HG03175 (cell line): ENCODE results near the gene PRIM2.
A peak's percentile ranks its signal among the peaks of the same experiment; 100 is the strongest.
"Not testable (repeated sequence)": the region's sequence is repeated elsewhere in the genome, so short reads cannot be mapped to it uniquely, and the experiment has no call there.

Experiments
- ATAC-seq: cut with Tn5 transposase; IDR thresholded peaks from one replicate; pipeline ENCODE4 v1.9.1; 2021; ENCODE audit warnings: mild to moderate bottlenecking, moderate library complexity; ENCODE audit not compliant: unreplicated experiment

PRIM2 gene, protein sequence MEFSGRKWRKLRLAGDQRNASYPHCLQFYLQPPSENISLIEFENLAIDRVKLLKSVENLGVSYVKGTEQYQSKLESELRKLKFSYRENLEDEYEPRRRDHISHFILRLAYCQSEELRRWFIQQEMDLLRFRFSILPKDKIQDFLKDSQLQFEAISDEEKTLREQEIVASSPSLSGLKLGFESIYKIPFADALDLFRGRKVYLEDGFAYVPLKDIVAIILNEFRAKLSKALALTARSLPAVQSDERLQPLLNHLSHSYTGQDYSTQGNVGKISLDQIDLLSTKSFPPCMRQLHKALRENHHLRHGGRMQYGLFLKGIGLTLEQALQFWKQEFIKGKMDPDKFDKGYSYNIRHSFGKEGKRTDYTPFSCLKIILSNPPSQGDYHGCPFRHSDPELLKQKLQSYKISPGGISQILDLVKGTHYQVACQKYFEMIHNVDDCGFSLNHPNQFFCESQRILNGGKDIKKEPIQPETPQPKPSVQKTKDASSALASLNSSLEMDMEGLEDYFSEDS

DNA sequence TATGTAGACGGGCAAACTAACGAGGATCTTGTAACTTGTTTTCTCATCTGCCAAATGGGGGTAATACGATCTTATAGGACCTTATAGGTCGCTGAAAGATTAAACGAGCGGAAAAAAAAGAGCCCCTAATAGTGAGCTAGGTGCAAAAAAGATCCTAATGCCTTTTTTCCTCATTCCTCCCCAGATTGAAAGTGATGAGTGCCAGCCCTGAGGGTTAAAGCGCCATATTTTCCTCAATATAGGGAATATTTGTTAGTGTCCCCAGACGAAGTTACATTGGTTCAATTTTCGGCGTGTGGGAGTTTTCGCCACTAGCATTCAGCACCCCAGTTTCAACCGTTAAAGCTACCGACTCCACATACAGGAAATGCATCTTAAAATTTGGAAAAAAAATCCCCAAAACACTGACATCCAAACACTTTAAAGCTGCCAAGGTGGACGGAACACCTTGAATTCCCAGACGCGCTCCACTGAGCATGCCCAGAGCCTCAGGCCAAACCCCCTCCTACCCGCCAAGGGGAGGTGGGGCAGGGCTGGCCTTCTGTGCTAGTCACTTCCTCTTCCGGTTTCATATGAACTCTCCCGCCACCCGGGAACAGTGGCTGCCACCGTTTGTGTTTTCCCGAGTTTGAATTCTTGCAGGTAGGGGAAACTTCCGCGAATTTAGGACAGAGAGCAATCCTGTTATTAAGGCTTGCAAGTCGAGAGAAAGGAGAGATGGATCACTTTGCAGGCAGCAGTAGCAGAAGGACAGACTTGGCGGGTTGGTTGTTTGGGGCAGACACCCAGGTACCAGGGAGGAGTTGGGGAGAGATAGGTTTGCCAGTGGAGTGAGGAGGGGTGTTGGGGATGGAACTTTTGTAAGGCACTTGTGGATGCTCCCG lies at the start of gene PRIM2:
Gene PRIM2 (plus strand): TSS at position 571 of the 884 bp plus-strand sequence. CDS start 816 bp downstream, outside the sequence.
- ATAC-seq = peak; percentile 83

DNA sequence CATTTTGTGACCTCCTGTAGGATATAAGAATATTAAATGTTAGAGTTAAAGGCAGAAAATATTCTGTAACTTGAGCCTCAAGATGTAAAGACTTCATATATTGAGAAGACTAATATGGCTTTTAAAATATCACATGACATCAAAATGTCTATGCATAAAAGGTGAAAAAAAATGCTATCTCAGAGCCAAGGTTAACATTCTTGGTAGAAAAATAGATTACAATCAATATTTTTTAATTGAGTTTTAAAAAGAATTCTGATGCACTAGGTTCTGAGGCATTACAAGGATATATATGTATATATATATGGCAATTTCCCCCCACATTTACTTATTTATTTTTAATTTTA lies 49.2 kb upstream of the PRIM2 start:
- ATAC-seq = no peak

DNA sequence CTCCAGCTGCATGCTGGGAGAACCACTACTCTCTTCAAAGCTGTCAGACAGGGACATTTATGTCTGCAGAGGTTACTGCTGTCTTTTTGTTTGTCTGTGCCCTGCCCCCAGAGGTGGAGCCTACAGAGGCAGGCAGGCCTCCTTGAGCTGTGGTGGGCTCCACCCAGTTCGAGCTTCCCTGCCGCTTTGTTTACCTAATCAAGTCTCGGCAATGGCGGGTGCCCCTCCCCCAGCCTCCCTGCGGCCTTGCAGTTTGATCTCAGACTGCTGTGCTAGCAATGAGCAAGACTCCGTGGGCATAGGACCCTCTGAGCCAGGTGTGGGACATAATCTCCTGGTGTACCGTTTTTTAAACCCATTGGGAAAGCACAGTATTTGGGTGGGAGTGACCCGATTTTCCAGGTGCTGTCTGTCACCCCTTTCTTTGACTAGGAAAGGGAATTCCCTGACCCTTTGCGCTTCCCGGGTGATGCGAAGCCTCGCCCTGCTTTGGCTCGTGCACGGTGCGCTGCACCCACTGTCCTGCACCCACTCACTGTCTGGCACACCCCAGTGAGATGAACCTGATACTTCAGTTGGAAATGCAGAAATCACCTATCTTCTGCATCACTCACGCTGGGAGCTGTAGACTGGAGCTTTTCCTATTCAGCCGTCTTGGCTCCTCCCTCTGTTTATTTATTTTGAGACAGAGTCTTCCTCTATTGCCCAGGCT lies 43.2 kb upstream of the PRIM2 start:
- ATAC-seq = not testable (repeated sequence)

DNA sequence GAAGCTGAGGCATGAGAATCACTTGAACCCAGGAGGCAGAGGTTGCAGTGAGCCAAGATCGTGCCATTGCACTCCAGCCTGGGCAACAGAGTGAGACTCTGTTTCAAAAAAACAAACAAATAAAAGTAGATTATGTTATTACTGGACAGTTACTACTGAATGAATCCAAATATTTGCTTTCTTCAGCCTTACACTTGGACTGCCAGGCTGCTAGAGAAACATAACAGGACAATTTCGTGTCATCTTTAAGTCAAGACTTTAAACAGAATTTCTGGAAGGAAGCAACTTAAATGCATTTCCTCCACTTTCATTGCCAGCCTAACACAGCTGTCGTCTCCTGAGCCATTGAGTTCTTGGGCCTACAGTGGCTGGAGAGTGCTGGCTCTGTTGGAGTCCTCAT lies 42.0 kb upstream of the PRIM2 start:
- no peak for ATAC-seq

DNA sequence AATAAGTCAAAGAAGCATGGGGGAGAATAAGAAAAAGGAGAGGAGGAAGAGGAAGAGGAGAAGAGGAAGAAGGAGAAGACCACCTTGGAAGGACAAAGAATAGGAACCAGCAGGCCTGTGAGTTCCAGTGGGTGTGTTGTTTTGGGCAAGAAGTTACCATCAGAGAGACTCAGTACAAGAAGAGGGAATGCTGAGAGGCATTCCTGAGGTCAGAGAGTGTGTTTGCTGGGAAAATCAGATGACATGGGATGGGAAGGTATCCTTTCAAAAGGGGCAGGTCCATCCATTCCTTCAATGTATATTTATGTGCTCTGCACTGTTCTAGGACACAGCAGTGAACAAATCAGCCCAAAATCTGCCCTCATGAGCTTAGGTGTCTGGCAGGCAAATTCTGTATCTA lies 40.5 kb upstream of the PRIM2 start:
- ATAC-seq = no peak

DNA sequence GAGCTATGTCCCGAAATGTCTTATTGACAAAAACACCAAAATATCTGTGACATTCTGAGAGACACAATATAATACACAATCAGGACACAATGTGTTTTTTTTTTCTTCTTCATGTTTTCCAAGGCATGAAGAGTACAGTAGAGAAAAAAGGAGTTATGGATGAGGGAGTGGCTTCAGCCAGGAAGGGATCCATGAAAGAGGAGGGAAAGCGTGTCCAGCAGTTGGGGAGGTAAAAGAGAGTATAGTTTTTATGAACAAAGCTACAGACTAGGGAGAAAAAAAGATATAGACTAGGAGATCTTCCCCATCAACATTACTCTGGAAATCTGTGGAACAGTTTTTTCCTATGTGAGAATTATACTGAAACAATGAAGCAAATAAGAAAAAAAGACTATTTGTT lies 38.9 kb upstream of the PRIM2 start:
- ATAC-seq = no peak

DNA sequence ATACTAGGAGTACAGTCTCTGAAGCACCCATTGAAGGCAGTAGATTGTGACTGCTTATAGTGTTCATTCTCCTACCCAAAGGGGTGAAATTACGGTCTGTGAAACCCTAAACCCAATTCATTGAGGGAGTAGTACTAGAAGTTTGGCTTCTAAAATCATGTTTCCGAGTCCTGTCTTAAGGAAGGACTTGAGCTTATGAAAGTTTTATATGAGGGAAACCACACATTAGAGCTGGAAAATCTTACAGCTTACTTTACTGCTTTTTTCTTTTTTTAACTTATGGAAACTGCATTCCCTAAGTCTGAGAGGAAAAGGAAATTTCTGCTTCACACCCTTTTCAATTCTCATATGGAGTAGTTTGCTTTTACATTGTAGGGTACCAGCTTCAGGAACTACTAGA lies 38.4 kb upstream of the PRIM2 start:
- ATAC-seq = no peak

DNA sequence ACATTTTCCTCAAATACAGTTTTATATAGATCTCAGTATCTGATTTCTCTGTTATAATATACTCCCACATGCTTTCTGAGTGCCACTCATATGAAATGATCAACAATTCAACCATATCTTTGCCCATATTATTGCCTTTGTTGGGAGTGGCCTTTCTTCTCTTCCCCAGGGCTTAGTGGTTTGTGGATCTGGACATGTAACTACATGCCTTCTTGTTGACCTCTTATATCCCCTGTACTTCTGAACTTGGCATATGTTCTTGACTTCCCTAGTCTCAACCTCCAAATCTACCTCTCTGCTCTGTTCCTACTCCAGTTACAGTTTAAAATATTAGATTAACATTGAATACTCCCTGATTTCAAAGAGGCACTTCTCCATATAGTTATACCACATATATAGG lies 34.3 kb upstream of the PRIM2 start:
- ATAC-seq = no peak

DNA sequence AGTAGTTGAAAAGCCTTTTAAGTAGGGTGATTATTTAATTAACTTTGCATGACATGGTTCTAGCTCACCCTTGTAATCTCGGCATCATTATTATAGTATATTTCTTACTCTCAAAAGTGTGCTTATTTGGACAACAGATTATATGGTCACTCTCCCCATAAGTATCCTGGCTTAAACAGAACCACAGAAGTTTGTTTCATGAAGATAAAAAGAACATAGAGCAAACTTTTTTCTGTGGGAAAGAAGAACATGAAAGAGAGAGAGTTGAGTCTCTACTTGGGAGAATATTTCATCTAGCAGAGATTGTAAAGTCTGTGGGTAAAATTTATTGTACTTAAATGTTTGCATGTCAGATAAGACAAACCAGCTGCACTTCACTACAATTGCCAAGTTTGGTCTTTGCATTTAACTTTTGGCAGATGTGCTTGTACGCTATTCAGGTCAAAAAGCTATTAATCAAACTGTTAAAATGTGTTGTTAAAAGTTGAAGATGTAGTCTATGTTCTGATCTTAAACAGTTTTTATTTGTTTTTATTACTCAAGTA lies 33.4 kb upstream of the PRIM2 start:
- ATAC-seq = no peak

DNA sequence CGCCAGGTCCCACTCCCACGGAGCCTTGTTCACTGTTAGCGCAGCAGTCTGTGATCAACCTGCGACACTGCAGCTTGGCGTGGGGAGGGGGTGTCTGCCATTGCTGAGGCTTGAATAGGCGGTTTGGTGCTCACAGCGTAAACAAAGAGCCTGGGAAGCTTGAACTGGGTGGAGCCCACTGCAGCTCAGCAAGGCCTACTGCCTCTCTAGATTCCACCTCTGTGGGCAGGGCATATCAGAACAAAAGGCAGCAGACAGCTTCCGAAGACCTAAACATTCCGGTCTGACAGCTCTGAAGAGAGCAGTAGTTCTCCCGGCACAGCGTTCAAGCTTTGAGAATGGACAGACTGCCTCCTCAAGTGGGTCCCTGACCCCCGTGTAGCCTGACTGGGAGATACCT lies 29.3 kb upstream of the PRIM2 start:
- ATAC-seq = not testable (repeated sequence)

DNA sequence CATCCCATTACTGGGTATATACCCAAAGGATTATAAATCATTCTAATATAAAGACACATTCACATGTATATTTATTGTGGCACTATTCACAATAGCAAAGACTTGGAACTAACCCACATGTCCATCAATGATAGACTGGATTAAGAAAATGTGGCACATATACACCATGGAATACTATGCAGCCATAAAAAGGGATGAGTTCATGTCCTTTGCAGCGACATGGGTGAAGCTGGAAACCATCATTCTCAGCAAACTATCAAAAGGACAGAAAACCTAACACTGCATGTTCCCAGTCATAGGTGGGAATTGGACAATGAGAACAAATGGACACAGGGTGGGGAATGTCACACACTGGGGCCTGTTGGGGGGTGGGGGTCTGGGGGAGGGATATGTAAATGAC lies 24.0 kb upstream of the PRIM2 start:
- not testable (repeated sequence) for ATAC-seq

DNA sequence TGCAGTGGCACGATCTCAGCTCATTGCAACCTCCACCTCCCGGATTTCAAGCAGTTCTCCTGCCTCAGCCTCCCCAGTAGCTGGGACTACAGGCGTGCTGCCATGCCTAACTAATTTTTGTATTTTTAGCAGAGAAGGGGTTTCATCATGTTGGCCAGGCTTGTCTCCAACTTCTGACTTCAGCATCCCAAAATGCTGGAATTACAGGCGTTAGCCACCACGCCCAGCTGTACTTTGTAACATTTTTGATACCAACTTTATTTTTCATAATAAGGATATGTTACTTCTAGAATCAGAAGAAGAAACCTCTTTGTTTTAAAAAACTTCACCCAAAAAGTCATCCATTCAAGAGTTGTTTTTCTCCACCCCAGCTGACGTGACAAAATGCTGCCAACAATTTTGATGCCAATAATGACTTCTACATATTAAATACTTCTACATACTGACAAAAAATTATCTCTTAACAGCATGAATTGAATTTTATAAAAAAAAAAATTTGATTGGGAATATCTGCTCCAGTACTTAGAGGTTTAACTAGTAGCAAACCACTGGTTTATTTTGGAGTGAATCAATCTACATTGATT lies 22.5 kb upstream of the PRIM2 start:
- no peak for ATAC-seq

DNA sequence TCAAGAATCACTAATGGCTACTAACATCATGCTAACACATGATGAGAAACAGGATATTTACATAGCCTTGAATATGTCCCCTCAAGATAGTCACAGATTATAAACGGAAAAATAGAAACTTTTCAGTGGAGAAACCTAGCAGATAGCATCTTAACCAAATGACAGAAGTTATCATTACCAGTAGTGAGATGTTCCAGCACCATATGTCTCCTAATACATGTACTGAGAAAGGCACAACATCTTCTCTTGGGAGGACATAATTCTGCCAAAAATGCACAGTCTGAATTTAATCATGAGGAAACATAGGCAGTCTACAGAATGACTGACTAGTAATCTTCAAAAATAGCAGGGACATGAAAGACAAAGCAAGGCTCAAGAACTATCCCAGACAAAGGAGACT lies 19.9 kb upstream of the PRIM2 start:
- ATAC-seq = no peak

DNA sequence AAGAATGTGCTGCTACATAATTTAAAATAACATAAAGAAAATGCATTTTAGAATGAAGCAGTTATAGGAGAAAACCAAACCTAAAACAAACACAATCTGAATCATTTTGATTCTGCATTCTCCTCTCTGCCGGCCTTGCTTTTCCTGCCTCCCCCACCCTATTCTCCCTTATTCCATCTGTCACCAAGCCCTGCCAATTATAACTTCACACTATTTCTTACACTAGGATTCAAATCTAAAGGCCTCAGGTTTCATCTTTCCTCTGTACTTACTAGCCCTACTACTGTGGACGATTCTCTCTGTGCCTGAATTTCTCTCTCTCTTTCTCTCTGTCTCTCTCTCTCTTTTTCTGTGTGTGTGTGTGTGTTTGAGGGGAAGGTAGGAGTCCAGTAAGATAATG lies 18.7 kb upstream of the PRIM2 start:
- no peak for ATAC-seq

DNA sequence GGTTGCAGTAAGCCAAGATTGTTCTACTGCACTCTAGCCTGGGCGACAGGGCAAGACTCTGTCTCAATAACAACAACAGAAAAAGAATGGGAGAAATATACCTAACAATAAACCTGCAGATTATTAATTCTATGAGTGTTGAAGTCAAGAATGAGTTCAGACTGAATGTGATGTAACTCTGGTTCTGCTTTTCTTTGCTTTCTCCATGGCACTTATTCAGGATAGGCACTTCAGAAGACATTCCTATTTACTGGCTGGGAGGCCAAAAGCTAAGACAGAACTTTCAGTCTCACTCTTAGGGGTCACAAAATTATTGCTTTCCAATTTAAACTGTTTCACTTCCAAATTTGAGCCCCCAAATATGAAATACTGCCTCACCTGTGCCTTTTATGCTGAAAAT lies 15.7 kb upstream of the PRIM2 start:
- no peak for ATAC-seq

DNA sequence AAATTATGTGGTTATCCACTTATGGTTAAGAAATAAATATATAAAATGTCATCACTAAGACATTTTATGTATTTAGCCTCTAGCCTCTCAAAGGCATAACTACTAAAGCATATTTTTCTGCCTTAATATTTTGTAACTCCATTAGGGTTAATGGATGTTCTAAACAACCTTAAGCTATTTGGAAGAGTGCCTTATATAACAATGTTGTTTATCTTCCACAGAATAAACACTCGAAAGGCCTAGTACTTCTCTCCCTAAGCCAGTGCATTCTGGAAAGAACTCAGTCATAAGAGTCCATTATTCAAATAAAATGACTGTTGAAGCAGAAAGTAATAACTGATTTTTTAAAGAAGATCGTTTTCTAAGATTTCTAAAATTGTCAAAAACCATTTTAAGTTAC lies 15.0 kb upstream of the PRIM2 start:
- ATAC-seq = no peak

DNA sequence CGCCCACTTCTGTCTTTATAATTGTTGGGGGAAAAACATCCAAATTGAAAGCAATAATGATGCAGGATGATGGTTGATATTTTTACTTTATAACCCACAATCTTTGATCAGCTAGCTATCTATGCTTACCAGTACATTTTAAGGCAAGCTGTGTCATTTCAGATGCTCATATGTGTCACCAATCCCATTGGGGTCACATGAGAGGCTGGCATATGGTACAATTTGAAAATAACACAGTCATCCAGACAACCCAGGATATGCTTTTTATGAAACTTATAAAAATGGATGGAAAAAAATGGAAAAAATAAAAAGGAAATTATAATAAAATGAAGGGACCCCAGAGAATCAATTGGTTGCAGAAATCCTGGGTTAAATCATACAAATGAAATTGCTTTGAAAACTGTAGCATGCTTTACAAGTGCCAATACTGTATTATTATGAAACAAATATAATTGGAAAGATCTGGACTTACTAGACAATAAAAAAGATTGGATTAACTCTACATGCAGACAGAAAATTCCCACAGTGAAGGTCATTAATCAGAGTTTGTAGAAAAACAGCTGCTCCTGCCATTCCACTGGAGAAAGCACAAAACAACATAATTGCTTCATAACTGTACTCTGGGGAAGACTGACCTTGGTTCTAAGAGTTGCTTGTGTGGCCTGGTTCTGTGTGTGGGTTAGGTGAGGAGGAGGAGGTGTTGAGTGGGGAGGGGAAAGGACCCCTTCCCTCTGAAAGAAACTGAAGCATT lies 13.3 kb upstream of the PRIM2 start:
- no peak for ATAC-seq

DNA sequence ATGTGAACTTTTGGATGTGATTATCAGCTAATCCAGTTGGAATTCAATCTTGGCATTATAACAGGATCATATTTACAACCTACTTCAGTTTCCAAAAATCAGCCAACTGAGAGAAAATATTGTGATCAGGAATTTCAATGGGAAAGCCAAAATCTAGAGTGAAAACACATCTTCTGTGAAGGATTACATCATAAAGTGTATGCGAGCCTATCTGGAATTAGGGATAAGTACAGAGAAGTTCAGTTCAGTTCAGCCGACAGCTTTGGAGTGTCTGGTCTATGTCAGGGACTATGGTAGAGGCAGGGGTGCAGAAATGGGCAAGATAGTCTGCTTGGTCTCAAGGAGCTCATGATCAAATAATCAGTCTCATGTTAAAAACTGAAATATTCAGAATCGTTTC lies 12.3 kb upstream of the PRIM2 start:
- ATAC-seq = no peak

DNA sequence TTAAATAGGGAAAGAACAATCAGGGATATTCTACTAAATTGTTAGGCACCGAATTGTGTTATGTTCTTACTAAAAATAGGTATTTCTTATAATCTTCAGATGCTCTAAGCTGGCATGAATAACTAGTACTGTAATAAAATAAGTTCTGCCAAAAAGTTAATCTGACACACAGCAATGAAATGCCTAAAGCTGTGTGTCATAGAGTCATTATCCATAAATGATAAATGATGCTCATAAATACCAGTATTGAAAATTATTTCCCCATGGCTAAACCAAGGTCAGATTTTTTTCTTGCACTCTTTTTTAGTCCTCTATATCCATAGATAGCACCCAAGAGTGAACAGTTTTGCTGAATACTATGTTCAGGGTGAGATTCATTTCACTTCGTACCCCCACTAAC lies 11.7 kb upstream of the PRIM2 start:
- no peak for ATAC-seq

DNA sequence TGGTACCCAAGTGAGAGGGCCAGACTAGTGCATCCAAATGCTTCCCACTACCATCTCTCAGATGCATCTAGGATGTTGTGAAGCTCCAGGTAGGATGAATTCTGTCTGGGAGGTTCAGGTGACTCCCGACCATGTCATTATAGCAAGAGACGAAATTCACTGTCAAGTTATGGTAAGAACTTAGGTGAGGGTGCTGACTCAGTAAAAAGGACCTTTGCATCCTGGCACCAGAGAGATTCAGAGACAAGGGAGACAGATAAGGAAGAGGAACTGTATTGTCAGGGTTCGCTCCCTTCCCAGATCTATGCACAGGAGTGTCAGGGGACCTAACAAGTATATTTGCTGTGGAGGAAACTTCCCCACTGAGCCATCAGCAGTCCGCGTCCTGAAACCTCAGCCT lies 11.2 kb upstream of the PRIM2 start:
- ATAC-seq = no peak
